WERI-Rb-1 (cell line): ENCODE measurements around the gene SETD5.

ENCODE experiments used
- DNase-seq: peaks from one replicate; pipeline ENCODE4 v3.0.0-alpha.2; 2020
- H3K27ac ChIP-seq: fragments of 250-450 bp; sonication (Bioruptor Pico); 2 replicates; pipeline ENCODE4 v1.5.1; 2020; ENCODE audit warnings: mild to moderate bottlenecking, moderate library complexity
- H3K27me3 ChIP-seq: fragments of 250-450 bp; sonication (Bioruptor Pico); 2 replicates; pipeline ENCODE4 v1.5.1; 2021; ENCODE audit warnings: mild to moderate bottlenecking, low read depth, moderate library complexity; ENCODE audit not compliant: insufficient read depth, severe bottlenecking
- H3K36me3 ChIP-seq: fragments of 250-450 bp; sonication (Bioruptor Pico); 2 replicates; pipeline ENCODE4 v1.5.1; 2020; ENCODE audit warnings: mild to moderate bottlenecking, moderate library complexity
- H3K4me3 ChIP-seq: 2 replicates; pipeline ENCODE4 v1.5.1; 2011; ENCODE audit warnings: low read depth, mild to moderate bottlenecking, control low read depth, low read length
- H3K9me3 ChIP-seq: fragments of 250-450 bp; sonication (Bioruptor Pico); 2 replicates; pipeline ENCODE4 v1.5.1; 2021; ENCODE audit warnings: mild to moderate bottlenecking, moderate library complexity; ENCODE audit not compliant: severe bottlenecking
- TF ChIP-seq, protein P1 (sequence below): IDR thresholded peaks from 2 replicates; pipeline ENCODE4 v1.5.1; 2011; ENCODE audit warnings: low read depth, mild to moderate bottlenecking, control low read depth, inconsistent platforms, low read length

SETD5 gene

DNA sequence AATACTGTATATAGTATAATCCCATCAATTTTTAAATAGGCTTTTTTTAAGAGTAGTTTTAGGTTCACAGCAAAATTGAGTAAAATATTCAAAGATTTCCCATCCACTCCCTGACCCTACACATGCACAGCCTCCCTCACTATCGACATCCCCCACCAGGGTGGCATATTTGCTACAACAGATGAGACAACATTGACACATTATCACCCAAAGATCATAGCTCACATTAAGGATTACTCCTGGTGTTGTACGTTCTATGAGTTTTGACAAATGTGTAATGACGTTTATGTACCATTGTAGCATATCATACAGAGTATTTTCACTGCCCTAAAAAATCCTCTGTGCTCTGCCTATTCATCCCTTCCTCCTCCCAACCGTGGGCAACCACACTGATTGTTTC lies 116.9 kb downstream of the SETD5 start:
- no peaks in the 10 kb centered on the region for H3K9me3 ChIP-seq
- DNase-seq, result no peak
- no peak overlapping the region for H3K4me3 ChIP-seq
- no peak overlapping the region for H3K27ac ChIP-seq
- H3K27me3 ChIP-seq, result no peaks in the 10 kb centered on the region
- TF ChIP-seq, protein P1, sequence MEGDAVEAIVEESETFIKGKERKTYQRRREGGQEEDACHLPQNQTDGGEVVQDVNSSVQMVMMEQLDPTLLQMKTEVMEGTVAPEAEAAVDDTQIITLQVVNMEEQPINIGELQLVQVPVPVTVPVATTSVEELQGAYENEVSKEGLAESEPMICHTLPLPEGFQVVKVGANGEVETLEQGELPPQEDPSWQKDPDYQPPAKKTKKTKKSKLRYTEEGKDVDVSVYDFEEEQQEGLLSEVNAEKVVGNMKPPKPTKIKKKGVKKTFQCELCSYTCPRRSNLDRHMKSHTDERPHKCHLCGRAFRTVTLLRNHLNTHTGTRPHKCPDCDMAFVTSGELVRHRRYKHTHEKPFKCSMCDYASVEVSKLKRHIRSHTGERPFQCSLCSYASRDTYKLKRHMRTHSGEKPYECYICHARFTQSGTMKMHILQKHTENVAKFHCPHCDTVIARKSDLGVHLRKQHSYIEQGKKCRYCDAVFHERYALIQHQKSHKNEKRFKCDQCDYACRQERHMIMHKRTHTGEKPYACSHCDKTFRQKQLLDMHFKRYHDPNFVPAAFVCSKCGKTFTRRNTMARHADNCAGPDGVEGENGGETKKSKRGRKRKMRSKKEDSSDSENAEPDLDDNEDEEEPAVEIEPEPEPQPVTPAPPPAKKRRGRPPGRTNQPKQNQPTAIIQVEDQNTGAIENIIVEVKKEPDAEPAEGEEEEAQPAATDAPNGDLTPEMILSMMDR, result no peak
- no peaks in the 10 kb centered on the region for H3K36me3 ChIP-seq

DNA sequence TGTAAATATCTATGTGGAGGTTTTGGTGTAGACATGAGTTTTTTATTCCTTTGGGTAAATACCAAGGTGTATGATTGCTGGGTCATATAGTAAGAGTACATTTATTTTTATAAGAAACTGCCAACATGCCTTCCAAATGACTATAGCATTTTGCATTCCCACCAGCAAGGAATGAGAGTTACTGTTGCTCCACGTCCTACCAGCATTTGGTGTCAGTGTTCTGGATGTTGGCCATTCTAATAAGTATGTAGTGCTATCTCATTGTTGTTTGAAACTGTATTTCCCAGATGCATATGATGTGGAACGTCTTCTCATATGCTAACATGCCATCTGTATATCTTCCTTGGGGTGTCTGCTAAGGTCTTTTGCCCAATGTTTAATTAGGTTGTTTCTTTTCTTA lies 117.5 kb downstream of the SETD5 start:
- no peak for DNase-seq
- H3K27me3 ChIP-seq, result no peaks in the 10 kb centered on the region
- no peaks in the 10 kb centered on the region for H3K36me3 ChIP-seq
- TF ChIP-seq, protein P1, result no peak
- H3K9me3 ChIP-seq, result no peaks in the 10 kb centered on the region
- H3K4me3 ChIP-seq, result no peak overlapping the region
- H3K27ac ChIP-seq, result no peak overlapping the region

DNA sequence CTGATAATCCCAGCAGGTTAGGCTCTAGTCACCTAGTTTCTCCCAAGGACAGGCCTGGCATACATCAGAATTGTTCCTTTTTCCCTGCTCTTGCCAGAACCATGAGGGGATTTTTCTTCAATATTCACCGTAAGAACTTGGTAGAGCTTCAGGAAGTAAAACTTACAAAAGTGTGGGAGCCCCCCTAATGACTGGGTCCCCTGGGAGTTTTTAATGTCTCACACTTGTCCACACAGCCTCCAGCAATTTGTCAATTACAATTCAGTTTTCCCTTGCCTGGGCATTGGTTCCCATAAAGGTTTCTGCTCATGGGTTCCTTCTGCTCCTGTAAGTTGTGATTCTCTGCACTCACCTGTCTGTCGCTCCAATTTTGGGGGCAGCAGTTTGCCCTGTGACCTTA lies 127.7 kb downstream of the SETD5 start:
- H3K27me3 ChIP-seq, result no peaks in the 10 kb centered on the region
- peaks cover 14% of the 10 kb centered on the region for H3K36me3 ChIP-seq
- TF ChIP-seq, protein P1, result no peak
- H3K9me3 ChIP-seq, result no peaks in the 10 kb centered on the region
- DNase-seq, result no peak
- no peak overlapping the region for H3K4me3 ChIP-seq
- no peak overlapping the region for H3K27ac ChIP-seq
